NCI-H1048 (cell line): Measurements from ENCODE around the gene PSMG3.

Experiments used
- DNase-seq: peaks from one replicate; lab custom pipeline; 2025; lab: John Stamatoyannopoulos, UW

Gene PSMG3

GRCh38 chr7:1579481-1580421, 9.9 kb upstream of the PSMG3 start:
- DNase-seq: no peak

GRCh38 chr7:1578513-1578912, 8.7 kb upstream of the PSMG3 start:
- no peak for DNase-seq

- DNase-seq: no peak
Observed at GRCh38 chr7:1576521-1577253, 6.9 kb upstream of the PSMG3 start.

GRCh38 chr7:1575809-1576208, 6.0 kb upstream of the PSMG3 start:
- DNase-seq: no peak

GRCh38 chr7:1572111-1572822, 2.4 kb upstream of the PSMG3 start:
- no peak for DNase-seq

GRCh38 chr7:1569440-1569832, 396 bp downstream of the PSMG3 start:
- no peak for DNase-seq

- no peak for DNase-seq
Observed at GRCh38 chr7:1569016-1569415, 816 bp downstream of the PSMG3 start.

GRCh38 chr7:1567896-1568510, 1.8 kb downstream of the PSMG3 start:
- no peak for DNase-seq

GRCh38 chr7:1567049-1567771, 2.6 kb downstream of the PSMG3 start:
- no peak for DNase-seq

- DNase-seq: no peak
Observed at GRCh38 chr7:1566687-1567048, 3.2 kb downstream of the PSMG3 start.

GRCh38 chr7:1564603-1565022, 5.2 kb downstream of the PSMG3 start:
- DNase-seq: no peak

GRCh38 chr7:1563981-1564602, 5.7 kb downstream of the PSMG3 start:
- DNase-seq: no peak

GRCh38 chr7:1562597-1563051, 7.2 kb downstream of the PSMG3 start:
- DNase-seq: no peak

GRCh38 chr7:1562116-1562515, 7.7 kb downstream of the PSMG3 start:
- no peak for DNase-seq

- no peak for DNase-seq
Observed at GRCh38 chr7:1561036-1561940, 8.5 kb downstream of the PSMG3 start.

GRCh38 chr7:1560620-1561031, 9.2 kb downstream of the PSMG3 start:
- no peak for DNase-seq

- DNase-seq: no peak
Observed at GRCh38 chr7:1559626-1560590, 9.9 kb downstream of the PSMG3 start.

- no peak for DNase-seq
Observed at GRCh38 chr7:1558841-1559625, 10.8 kb downstream of the PSMG3 start.
